ENCODE data around the gene TTF1.

DNA sequence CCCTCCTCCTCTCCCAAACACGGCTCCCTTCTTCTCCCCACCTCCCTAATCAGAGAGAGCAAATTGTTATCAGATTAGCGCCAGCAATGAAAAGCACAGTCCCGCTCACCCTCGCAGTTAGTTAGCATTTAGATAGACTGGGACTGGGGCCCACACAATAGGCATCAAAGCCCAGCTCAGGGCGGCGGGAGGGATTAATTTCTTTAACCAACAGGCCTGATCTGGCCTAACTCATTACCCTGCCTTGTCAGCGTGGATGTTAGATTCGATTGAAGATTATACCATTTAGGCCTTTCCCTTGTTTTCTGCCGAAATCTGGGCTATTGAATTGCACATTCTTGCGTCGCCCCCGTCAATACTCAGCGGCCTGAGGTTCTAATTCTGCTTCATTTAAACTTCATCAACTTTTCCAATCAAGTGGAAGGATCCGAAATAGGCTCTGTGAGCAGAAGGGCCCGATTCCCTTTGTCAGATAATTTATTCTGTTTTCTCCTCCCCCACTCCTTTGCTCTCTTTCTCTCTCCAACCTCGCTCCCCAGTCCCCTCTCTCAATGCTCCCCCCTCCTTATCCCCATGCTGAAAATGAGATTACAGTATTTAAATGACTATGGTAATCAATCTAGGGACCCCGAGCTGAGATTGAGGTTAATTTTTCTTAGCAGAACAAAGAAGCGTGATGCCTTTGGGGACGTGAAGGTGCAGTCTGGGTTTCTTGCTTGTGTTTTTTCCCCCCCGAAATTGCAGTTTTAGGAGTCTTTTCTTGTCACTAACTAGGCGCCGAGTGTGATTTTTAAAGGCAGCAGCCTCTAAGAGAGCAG, 18.4 kb upstream of the TTF1 start:
- TF ChIP-seq CTCF (IDR thresholded peaks at IDR 0.05; ENCODE audit: low read depth, low read length) = no peak
- TF ChIP-seq MAX (IDR thresholded peaks at IDR 0.05; ENCODE audit: low read depth, low read length) = no peak
